PC-3 (cell line): ENCODE results near the gene PRPF19. TPM values are rescaled to one million over a fixed set of nuclear protein-coding genes. Genes with fewer than 3 reads are reported as not detected.

ENCODE experiments used
- ATAC-seq: fragments of 200-7000 bp; cut with Tn5 transposase; 2 replicates; pipeline ENCODE4 v1.9.1; 2020; ENCODE audit warnings: mild to moderate bottlenecking, moderate library complexity
- BruUV-seq: library from RNA; stranded (reverse); fragments of 400-500 nt; replicated peaks from 2 replicates; lab custom pipeline; 2021; lab: Mats Ljungman, UMichigan
- CTCF ChIA-PET: fragments of 300-600 bp; sonication (Branson Sonifier 250); formaldehyde crosslinking; loops from one replicate; lab custom pipeline; 2022; ENCODE audit warnings: antibody characterized with exemption; lab: Charles Lee
- POLR2A ChIA-PET: fragments of 300-600 bp; sonication (Branson Sonifier 250); formaldehyde crosslinking; loops from one replicate; lab custom pipeline; 2022; ENCODE audit warnings: antibody characterized with exemption; ENCODE audit not compliant: unreplicated experiment; lab: Charles Lee
- DNase-seq: peaks from one replicate; pipeline ENCODE4 v3.0.0-alpha.2; 2015
- H2AFZ ChIP-seq: fragments of 300-600 bp; sonication (generic); 2 replicates; pipeline ENCODE4 v1.6.0; 2016; ENCODE audit warnings: antibody characterized with exemption, low read length
- H3F3A ChIP-seq: fragments of 300-600 bp; sonication (generic); one replicate; pipeline ENCODE4 v1.6.0; 2017; ENCODE audit warnings: antibody characterized with exemption, low read length, control low read depth, mild to moderate bottlenecking; ENCODE audit not compliant: unreplicated experiment
- H3K27ac ChIP-seq: fragments of 300-600 bp; sonication (generic); 2 replicates; pipeline ENCODE4 v1.5.1; 2016; ENCODE audit warnings: mild to moderate bottlenecking, low read length
- H3K27me3 ChIP-seq: fragments of 300-600 bp; sonication (generic); 2 replicates; pipeline ENCODE4 v1.6.1; 2016; ENCODE audit warnings: low read length, mixed read lengths
- H3K36me3 ChIP-seq: fragments of 300-600 bp; sonication (generic); 2 replicates; pipeline ENCODE4 v1.6.1; 2016; ENCODE audit warnings: low read depth, mixed run types, low read length, mixed read lengths
- H3K4me1 ChIP-seq: fragments of 300-600 bp; sonication (generic); 2 replicates; pipeline ENCODE4 v1.5.1; 2016; ENCODE audit warnings: low read length; ENCODE audit not compliant: insufficient read depth
- H3K4me2 ChIP-seq: fragments of 300-600 bp; sonication (generic); 2 replicates; pipeline ENCODE4 v1.6.0; 2016; ENCODE audit warnings: low read length
- H3K4me3 ChIP-seq: fragments of 300-600 bp; sonication (generic); 2 replicates; pipeline ENCODE4 v1.5.1; 2016; ENCODE audit warnings: mild to moderate bottlenecking, low read length, mixed read lengths
- H3K79me2 ChIP-seq: fragments of 300-600 bp; sonication (generic); 2 replicates; pipeline ENCODE4 v1.6.1; 2017; ENCODE audit warnings: low read length, mixed read lengths
- H3K9ac ChIP-seq: fragments of 300-600 bp; sonication (generic); 2 replicates; pipeline ENCODE4 v1.6.0; 2016; ENCODE audit warnings: mild to moderate bottlenecking, low read length
- H3K9me2 ChIP-seq: fragments of 300-600 bp; sonication (generic); replicated peaks from 2 replicates; pipeline ENCODE4 v1.6.1; 2016; ENCODE audit warnings: mixed run types, low read length, mixed read lengths
- H3K9me3 ChIP-seq: fragments of 300-600 bp; sonication (generic); 2 replicates; pipeline ENCODE4 v1.6.1; 2016; ENCODE audit warnings: low read length, mixed read lengths
- H4K20me1 ChIP-seq: fragments of 300-600 bp; sonication (generic); 2 replicates; pipeline ENCODE4 v1.6.1; 2016; ENCODE audit warnings: low read length, mixed read lengths
- EZH2 ChIP-seq: fragments of 300-600 bp; sonication (generic); IDR thresholded peaks from one replicate; pipeline ENCODE4 v1.6.1; 2017; ENCODE audit warnings: antibody characterized with exemption, mild to moderate bottlenecking, low read length; ENCODE audit not compliant: unreplicated experiment
- EZH2phosphoT487 ChIP-seq: fragments of 300-600 bp; sonication (generic); IDR thresholded peaks from 2 replicates; pipeline ENCODE4 v1.6.1; 2018; ENCODE audit warnings: mild to moderate bottlenecking, antibody characterized with exemption, low read length, borderline replicate concordance
- intact Hi-C: fragments of 100-400 bp; cut with micrococcal nuclease; formaldehyde crosslinking; loops from 2 replicates; pipeline ENCODE4 v1.9.0; 2023
- total RNA-seq: library from RNA; depleted of rRNA; stranded (reverse); fragments of >200 nt; gene quantifications from 2 replicates; pipeline ENCODE4 v1.2.3, GENCODE V29; 2014
- TF ChIP-seq, protein P1 (sequence below): fragments of 300-600 bp; sonication (generic); conservative IDR thresholded peaks from 2 replicates; pipeline ENCODE4 v1.5.1; 2017; ENCODE audit warnings: antibody characterized with exemption, low read depth, mild to moderate bottlenecking, low read length

Gene PRPF19
- total RNA-seq, 1 experiment from 2014 or later: 165 TPM

- no TSS peak for BruUV-seq
- ATAC-seq (no peak), DNase-seq (no peak)
- Histone ChIP-seq H3K9ac (no peak overlapping the region), H3K9me2 (no peaks in the 10 kb centered on the region), H3F3A (no peaks in the 10 kb centered on the region), H3K9me3 (no peaks in the 10 kb centered on the region), H3K36me3 (no peaks in the 10 kb centered on the region), H3K79me2 (no peaks in the 10 kb centered on the region), H4K20me1 (no peaks in the 10 kb centered on the region), H2AFZ (no peak overlapping the region), H3K4me2 (no peak overlapping the region), H3K27ac (no peak overlapping the region), H3K4me3 (no peak overlapping the region), H3K4me1 (no peaks in the 10 kb centered on the region), H3K27me3 (no peaks in the 10 kb centered on the region)
- ChIA-PET CTCF (no interaction called here), POLR2A (interaction anchor here (0.5 kb wide), 1 partner anchor 17 kb away, joined by 3 read pairs; no protein-coding TSS in a partner anchor)
- intact Hi-C loops: no loop called here
- TF ChIP-seq, protein P1, sequence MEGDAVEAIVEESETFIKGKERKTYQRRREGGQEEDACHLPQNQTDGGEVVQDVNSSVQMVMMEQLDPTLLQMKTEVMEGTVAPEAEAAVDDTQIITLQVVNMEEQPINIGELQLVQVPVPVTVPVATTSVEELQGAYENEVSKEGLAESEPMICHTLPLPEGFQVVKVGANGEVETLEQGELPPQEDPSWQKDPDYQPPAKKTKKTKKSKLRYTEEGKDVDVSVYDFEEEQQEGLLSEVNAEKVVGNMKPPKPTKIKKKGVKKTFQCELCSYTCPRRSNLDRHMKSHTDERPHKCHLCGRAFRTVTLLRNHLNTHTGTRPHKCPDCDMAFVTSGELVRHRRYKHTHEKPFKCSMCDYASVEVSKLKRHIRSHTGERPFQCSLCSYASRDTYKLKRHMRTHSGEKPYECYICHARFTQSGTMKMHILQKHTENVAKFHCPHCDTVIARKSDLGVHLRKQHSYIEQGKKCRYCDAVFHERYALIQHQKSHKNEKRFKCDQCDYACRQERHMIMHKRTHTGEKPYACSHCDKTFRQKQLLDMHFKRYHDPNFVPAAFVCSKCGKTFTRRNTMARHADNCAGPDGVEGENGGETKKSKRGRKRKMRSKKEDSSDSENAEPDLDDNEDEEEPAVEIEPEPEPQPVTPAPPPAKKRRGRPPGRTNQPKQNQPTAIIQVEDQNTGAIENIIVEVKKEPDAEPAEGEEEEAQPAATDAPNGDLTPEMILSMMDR: no peak
Measured at GRCh38 chr11:60954421-60954820, 48.0 kb upstream of the PRPF19 start.

GRCh38 chr11:60953781-60954180 is 47.4 kb upstream of the PRPF19 start:
- H3K4me1 ChIP-seq: no peaks in the 10 kb centered on the region

GRCh38 chr11:60952742-60953170 is 46.4 kb upstream of the PRPF19 start:
- H3K9me3 ChIP-seq: no peaks in the 10 kb centered on the region
- H3K4me3 ChIP-seq: no peak overlapping the region
- no peaks in the 10 kb centered on the region for H3K9me2 ChIP-seq
- no peaks in the 10 kb centered on the region for H3F3A ChIP-seq
- TF ChIP-seq, protein P1: no peak
- TF ChIP-seq EZH2phosphoT487 (no peak), EZH2 (no peak)
- H3K4me2 ChIP-seq: no peak overlapping the region
- H3K27ac ChIP-seq: no peak overlapping the region
- no peaks in the 10 kb centered on the region for H3K36me3 ChIP-seq
- H3K4me1 ChIP-seq: no peaks in the 10 kb centered on the region
- ChIA-PET POLR2A (no interaction called here), CTCF (no interaction called here)
- DNase-seq (no peak), ATAC-seq (no peak)
- H3K9ac ChIP-seq: no peak overlapping the region
- no peak overlapping the region for H2AFZ ChIP-seq
- H3K27me3 ChIP-seq: no peaks in the 10 kb centered on the region
- intact Hi-C loops: no loop called here
- BruUV-seq: no TSS peak
- no peaks in the 10 kb centered on the region for H3K79me2 ChIP-seq
- no peaks in the 10 kb centered on the region for H4K20me1 ChIP-seq

More at GRCh38 chr11:60953781-60954180, 47.4 kb upstream of the PRPF19 start:
- H3K4me2 ChIP-seq: no peak overlapping the region
- H3K36me3 ChIP-seq: no peaks in the 10 kb centered on the region
- H3K27ac ChIP-seq: no peak overlapping the region
- no peaks in the 10 kb centered on the region for H3K9me3 ChIP-seq
- CTCF ChIA-PET: no interaction called here
- DNase-seq: no peak
- no peaks in the 10 kb centered on the region for H3K79me2 ChIP-seq
- no peak overlapping the region for H3K4me3 ChIP-seq
- H3K27me3 ChIP-seq: no peaks in the 10 kb centered on the region
- no TSS peak for BruUV-seq
- H4K20me1 ChIP-seq: no peaks in the 10 kb centered on the region
- H3F3A ChIP-seq: no peaks in the 10 kb centered on the region
- TF ChIP-seq, protein P1: no peak
- TF ChIP-seq EZH2phosphoT487: no peak
- TF ChIP-seq EZH2: no peak
- no peak overlapping the region for H3K9ac ChIP-seq
- no peak overlapping the region for H2AFZ ChIP-seq
- POLR2A ChIA-PET: no interaction called here
- intact Hi-C loops: no loop called here
- H3K9me2 ChIP-seq: no peaks in the 10 kb centered on the region
- ATAC-seq: no peak
